GM18508 (cell line): ENCODE data around the gene GARIN1A.
"Not testable (repeated sequence)": the region's sequence is repeated elsewhere in the genome, so short reads cannot be mapped to it uniquely, and the experiment has no call there.

Source experiments
- ATAC-seq: cut with Tn5 transposase; IDR thresholded peaks from one replicate; pipeline ENCODE4 v1.9.1; 2021; ENCODE audit warnings: moderate number of reproducible peaks; ENCODE audit not compliant: insufficient read depth, unreplicated experiment

The GARIN1A gene

GRCh38 chr7:128671992-128672391 is at the start of gene GARIN1A:
Gene GARIN1A, plus strand, starts transcription at chr7:128672292. Its CDS starts 106 bp downstream, at chr7:128672398.
- no peak for ATAC-seq

GRCh38 chr7:128627124-128627523 is 45.0 kb upstream of the GARIN1A start:
- ATAC-seq, result not testable (repeated sequence)

GRCh38 chr7:128633915-128634314 is 38.2 kb upstream of the GARIN1A start:
- ATAC-seq, result not testable (repeated sequence)

GRCh38 chr7:128645206-128645605 is 26.9 kb upstream of the GARIN1A start:
- not testable (repeated sequence) for ATAC-seq

GRCh38 chr7:128645844-128646243 is 26.2 kb upstream of the GARIN1A start:
- not testable (repeated sequence) for ATAC-seq

- not testable (repeated sequence) for ATAC-seq
These were observed 25.2 kb upstream of the GARIN1A start for GRCh38 chr7:128646877-128647276.

GRCh38 chr7:128651096-128651495 is 21.0 kb upstream of the GARIN1A start:
- not testable (repeated sequence) for ATAC-seq

GRCh38 chr7:128652606-128653005 is 19.5 kb upstream of the GARIN1A start:
- ATAC-seq, result not testable (repeated sequence)

- not testable (repeated sequence) for ATAC-seq
These were observed 18.9 kb upstream of the GARIN1A start for GRCh38 chr7:128653197-128653596.

GRCh38 chr7:128654080-128654479 is 18.0 kb upstream of the GARIN1A start:
- ATAC-seq, result not testable (repeated sequence)

- ATAC-seq, result not testable (repeated sequence)
These were observed 17.6 kb upstream of the GARIN1A start for GRCh38 chr7:128654501-128654900.

- ATAC-seq, result not testable (repeated sequence)
These were observed 13.7 kb upstream of the GARIN1A start for GRCh38 chr7:128658428-128658827.

GRCh38 chr7:128660596-128660995 is 11.5 kb upstream of the GARIN1A start:
- no peak for ATAC-seq

- no peak for ATAC-seq
These were observed 10.6 kb upstream of the GARIN1A start for GRCh38 chr7:128661446-128661845.

GRCh38 chr7:128662091-128662490 is 10.0 kb upstream of the GARIN1A start:
- no peak for ATAC-seq

GRCh38 chr7:128663223-128663622 is 8.9 kb upstream of the GARIN1A start:
- not testable (repeated sequence) for ATAC-seq

GRCh38 chr7:128665057-128665456 is 7.0 kb upstream of the GARIN1A start:
- no peak for ATAC-seq

- ATAC-seq, result no peak
These were observed 5.9 kb upstream of the GARIN1A start for GRCh38 chr7:128666200-128666599.

GRCh38 chr7:128672927-128673517 is 930 bp downstream of the GARIN1A start:
- ATAC-seq, result no peak

GRCh38 chr7:128673571-128673970 is 1.5 kb downstream of the GARIN1A start:
- ATAC-seq, result no peak

GRCh38 chr7:128676665-128677064 is 4.6 kb downstream of the GARIN1A start:
- ATAC-seq, result no peak

GRCh38 chr7:128679920-128680319 is 7.8 kb downstream of the GARIN1A start:
- ATAC-seq, result no peak
